ENCODE measurements around the gene UHMK1. TPM values are rescaled to one million over a fixed set of nuclear protein-coding genes. Genes with fewer than 3 reads are reported as not detected.

The UHMK1 gene
- total RNA-seq, 1 experiment from 2014 or later: 62.2 TPM

GRCh38 chr1:162578936-162579335 is 81.3 kb downstream of the UHMK1 start:
- Histone ChIP-seq H3K27me3 (replicated peaks; ENCODE audit: insufficient read depth, low read depth, low read length, poor library complexity) (no peaks in the 10 kb centered on the region), H3K4me3 (ENCODE audit: low read depth, low read length, poor library complexity, severe bottlenecking) (no peak overlapping the region), H3K27ac (ENCODE audit: low read depth, low read length, poor library complexity, severe bottlenecking) (no peak overlapping the region), H3K9me3 (ENCODE audit: low read depth, low read length, poor library complexity, severe bottlenecking) (no peaks in the 10 kb centered on the region), H3K4me1 (ENCODE audit: insufficient read depth, low read length, poor library complexity, severe bottlenecking) (peaks cover 9% of the 10 kb centered on the region), H3K36me3 (ENCODE audit: insufficient read depth, low read length, poor library complexity, severe bottlenecking) (peaks cover 62% of the 10 kb centered on the region)
- BruUV-seq (replicated peaks): no TSS peak
- intact Hi-C loops (cut with micrococcal nuclease; ENCODE audit: unreplicated experiment): no loop called here
- ChIA-PET POLR2A (ENCODE audit: low non-redundant PET) (no interaction called here), CTCF (no interaction called here)
- DNase-seq (ENCODE audit: low spot score): no peak
- no peak for TF ChIP-seq EZH2 (IDR thresholded peaks at IDR 0.05; ENCODE audit: borderline replicate concordance, low read depth, low read length, poor library complexity, severe bottlenecking)
- TF ChIP-seq CTCF (conservative IDR thresholded peaks at IDR 0.05; ENCODE audit: low read depth, low read length): no peak

Other genes with a start within 250 kb of the UHMK1 start
- not detected in 2 replicates for gene SPATA46, start 121.0 kb upstream of the UHMK1 start, total RNA-seq (2021)
- 27.9 and 34.3 TPM in 2 replicates for gene C1orf226, start 116.1 kb upstream of the UHMK1 start, total RNA-seq (2021)
- 0.11 and 0.34 TPM in 2 replicates for gene SH2D1B, start 85.7 kb upstream of the UHMK1 start, total RNA-seq (2021)
- gene UAP1, start 63.9 kb downstream of the UHMK1 start, total RNA-seq (2021): 122 and 152 TPM in 2 replicates
- gene DDR2, start 134.6 kb downstream of the UHMK1 start, total RNA-seq (2021): 121 and 145 TPM in 2 replicates

Data from A673 (cell line).